ENCODE measurements around the gene PAF1. TPM values are rescaled to one million over a fixed set of nuclear protein-coding genes. Genes with fewer than 3 reads are reported as not detected.

PAF1 gene
- total and polyA plus RNA-seq, 2 donors (not counting 3 experiments of a cell fraction or from before 2014, with no cell fraction given): 55.1 to 90.8 TPM

- intact Hi-C loops (cut with micrococcal nuclease): loop anchor here (1.0 kb wide), 2 partner anchors 15 to 135 kb away; partner anchors contain the start of genes EID2B and PLEKHG2
- CTCF ChIA-PET: interaction anchor here (0.5 to 4.5 kb wide), 20 partner anchors 10 to 464 kb away, joined by 3 to 147 read pairs (median 3); partner anchors contain the start of genes EID2B, PLEKHG2, RPS16 and SAMD4B
- dilution Hi-C loops (cut with MboI; ENCODE audit: extremely low pct_ligation_motif_present, low sequenced_read_pairs): no loop called here
Measured at GRCh38 chr19:39397360-39398296, 6.7 kb upstream of the PAF1 start.

More at GRCh38 chr19:39397360-39398296, 6.7 kb upstream of the PAF1 start:
- Histone ChIP-seq H2AFZ (ENCODE audit: low read depth, low read length) (no peak overlapping the region), H4K20me1 (replicated peaks; ENCODE audit: control insufficient read depth, extremely low read depth, insufficient read depth, low read length) (no peaks in the 10 kb centered on the region), H3K9me1 (replicated peaks; ENCODE audit: control insufficient read depth, extremely low read depth, insufficient read depth, low read length) (no peaks in the 10 kb centered on the region), H3K4me1 (ENCODE audit: control insufficient read depth, extremely low read depth, insufficient read depth, low read length) (peaks cover 8% of the 10 kb centered on the region), H3K27me3 (ENCODE audit: control insufficient read depth in 2 of 2, insufficient read depth in 2 of 2, low read length in 2 of 2) (no peaks in the 10 kb centered on the region), H3K9me3 (replicated peaks; ENCODE audit: control insufficient read depth, insufficient read depth, low read length) (no peaks in the 10 kb centered on the region), H3K9ac (replicated peaks; ENCODE audit: extremely low read depth, insufficient read depth, low read length) (no peak overlapping the region), H3K36me3 (ENCODE audit: control insufficient read depth in 2 of 2, extremely low read depth in 1 of 2, insufficient read depth in 2 of 2, low read length in 2 of 2) (peaks cover 0 to 15% of the 10 kb centered on the region in 2 experiments), H3K27ac (ENCODE audit: insufficient read depth, low read depth, low read length) (peak overlapping the region; percentile 30), H3K79me2 (ENCODE audit: control insufficient read depth, insufficient read depth, low read length) (no peaks in the 10 kb centered on the region), H3K4me2 (ENCODE audit: insufficient read depth, low read length) (no peak overlapping the region), H3K4me3 (replicated peaks in 1 of 3; ENCODE audit: insufficient read depth in 1 of 3, low read depth in 1 of 3, low read length in 3 of 3) (no peak overlapping the region)
- POLR2A ChIA-PET: interaction anchor here (1.0 to 1.2 kb wide), 2 partner anchors 9 to 14 kb away, joined by 8 to 10 read pairs; partner anchors contain the start of gene ZFP36
- BruUV-seq (replicated peaks): no TSS peak
- peak; percentile 56 for TF ChIP-seq POLR2AphosphoS5 (IDR thresholded peaks at IDR 0.05; ENCODE audit: insufficient read depth, low read depth, low read length)
- no peak for TF ChIP-seq MYC (IDR thresholded peaks at IDR 0.05; ENCODE audit: low read depth, low read length)
- no peak for TF ChIP-seq POLR2A (IDR thresholded peaks at IDR 0.05; ENCODE audit: low read depth, low read length)
- peak; percentile 96 to 99 for TF ChIP-seq CTCF (IDR thresholded peaks at IDR 0.05; ENCODE audit: extremely low read depth in 1 of 2, insufficient read depth in 1 of 2, low read depth in 1 of 2, low read length in 2 of 2)
- no peak for TF ChIP-seq EZH2 (IDR thresholded peaks at IDR 0.05; ENCODE audit: borderline replicate concordance, low read depth, low read length, severe bottlenecking)
- TF ChIP-seq FOS (IDR thresholded peaks at IDR 0.05; ENCODE audit: borderline replicate concordance, insufficient read depth, low read length): no peak
- TF ChIP-seq JUN (IDR thresholded peaks at IDR 0.05; ENCODE audit: borderline replicate concordance, insufficient read depth, insufficient read length, low read depth): no peak
- TF ChIP-seq GATA2 (IDR thresholded peaks at IDR 0.05; ENCODE audit: insufficient read depth, insufficient read length, low read depth, low read length): no peak
- TF ChIP-seq MAX (IDR thresholded peaks at IDR 0.05; ENCODE audit: insufficient read depth, insufficient read length): no peak
- DNase-seq (ENCODE audit: low read depth, low spot score) (peak; percentile 79), FAIRE-seq (peak; percentile 94)

Data from endothelial cell of umbilical vein (primary cell).